HG03457 (cell line): ENCODE results near the gene STK39.

Experiments used
- ATAC-seq: cut with Tn5 transposase; IDR thresholded peaks from one replicate; pipeline ENCODE4 v1.9.1; 2021; ENCODE audit warnings: moderate number of reproducible peaks; ENCODE audit not compliant: unreplicated experiment

The STK39 gene

GRCh38 chr2:168024459-168024858 is 222.9 kb downstream of the STK39 start:
- no peak for ATAC-seq

- ATAC-seq: no peak
Measured at GRCh38 chr2:168021800-168022587, 225.4 kb downstream of the STK39 start.

GRCh38 chr2:168015274-168015953 is 232.0 kb downstream of the STK39 start:
- ATAC-seq: no peak

GRCh38 chr2:168009900-168010299 is 237.5 kb downstream of the STK39 start:
- no peak for ATAC-seq

- no peak for ATAC-seq
Measured at GRCh38 chr2:168008646-168009195, 238.7 kb downstream of the STK39 start.

- ATAC-seq: no peak
Measured at GRCh38 chr2:168006498-168006897, 240.9 kb downstream of the STK39 start.

- ATAC-seq: no peak
Measured at GRCh38 chr2:168005586-168005985, 241.8 kb downstream of the STK39 start.

GRCh38 chr2:168003876-168004275 is 243.5 kb downstream of the STK39 start:
- ATAC-seq: no peak

GRCh38 chr2:168002021-168002553 is 245.3 kb downstream of the STK39 start:
- ATAC-seq: no peak

GRCh38 chr2:167992278-167992677 is 255.1 kb downstream of the STK39 start:
- ATAC-seq: no peak

GRCh38 chr2:167990062-167990461 is 257.3 kb downstream of the STK39 start:
- no peak for ATAC-seq

GRCh38 chr2:167988296-167988695 is 259.1 kb downstream of the STK39 start:
- no peak for ATAC-seq

- no peak for ATAC-seq
Measured at GRCh38 chr2:167987558-167987957, 259.8 kb downstream of the STK39 start.

- no peak for ATAC-seq
Measured at GRCh38 chr2:167987026-167987425, 260.4 kb downstream of the STK39 start.

GRCh38 chr2:167986223-167986622 is 261.2 kb downstream of the STK39 start:
- no peak for ATAC-seq

- ATAC-seq: no peak
Measured at GRCh38 chr2:167981945-167982344, 265.4 kb downstream of the STK39 start.

GRCh38 chr2:167980439-167980838 is 267.0 kb downstream of the STK39 start:
- ATAC-seq: no peak

- ATAC-seq: no peak
Measured at GRCh38 chr2:167972746-167973145, 274.6 kb downstream of the STK39 start.

- no peak for ATAC-seq
Measured at GRCh38 chr2:167972020-167972419, 275.4 kb downstream of the STK39 start.

GRCh38 chr2:167966937-167967913 is 280.2 kb downstream of the STK39 start:
- ATAC-seq: no peak
